ENCODE data around the gene ANGEL2. TPM values are rescaled to one million over a fixed set of nuclear protein-coding genes. Genes with fewer than 3 reads are reported as not detected.

The ANGEL2 gene
- total RNA-seq, 1 experiment from 2014 or later = 34.8 TPM

DNA sequence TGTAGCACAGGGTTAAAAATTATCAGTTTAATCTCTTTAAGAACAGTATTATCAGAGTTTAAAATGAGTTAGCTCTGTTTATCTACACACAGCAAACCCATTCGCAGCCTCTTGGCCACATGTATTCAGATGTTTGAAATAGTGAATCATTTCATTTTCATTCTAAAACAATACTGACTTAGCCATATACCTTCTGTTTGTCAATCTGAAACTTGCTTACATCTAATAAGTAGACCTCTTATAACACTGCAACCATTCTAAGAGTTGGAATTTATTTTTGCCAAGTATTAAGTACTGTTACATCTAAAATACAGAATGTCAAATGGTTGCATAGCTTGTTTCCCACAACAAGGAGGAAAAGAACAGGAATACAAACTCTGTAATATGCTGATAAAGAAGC, 25.4 kb downstream of the ANGEL2 start:
- H3K4me3 ChIP-seq (ENCODE audit: low read depth in 2 of 2, low read length in 2 of 2) = no peak overlapping the region
- in situ Hi-C loops (cut with HindIII; ENCODE audit: low pct_unique_long_range_greater_than_20kb, low sequenced_read_pairs) = no loop called here

DNA sequence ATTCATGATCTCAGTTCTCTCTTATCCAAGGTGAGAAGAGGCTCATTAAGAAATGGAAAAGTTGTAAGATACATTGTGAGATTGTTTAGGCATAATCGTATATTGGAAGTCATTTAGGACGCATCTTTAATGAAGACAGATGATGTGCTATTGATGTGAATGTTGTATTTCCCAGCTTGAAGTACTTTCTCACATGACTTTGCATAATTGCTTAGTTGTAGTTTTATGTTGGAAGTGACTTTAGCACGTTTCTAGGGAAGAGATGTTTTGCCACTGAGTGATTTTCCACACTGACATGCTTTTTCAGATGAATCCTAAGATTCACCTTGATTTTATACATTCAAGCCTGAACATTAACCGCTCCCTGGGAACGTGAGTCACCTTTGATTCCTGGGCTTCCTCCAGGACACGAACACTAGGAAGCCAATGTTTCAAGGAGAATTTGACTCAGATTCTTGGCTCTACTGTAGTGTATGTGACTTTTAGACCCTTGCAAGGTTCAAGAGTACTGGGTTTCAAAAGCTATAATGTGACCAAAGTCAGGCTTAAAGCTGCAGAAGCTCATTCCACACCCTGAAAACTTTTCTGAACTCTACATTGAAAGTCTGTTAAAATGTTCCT, 27.9 kb downstream of the ANGEL2 start:
- ATAC-seq (no peak), DNase-seq (ENCODE audit: low read depth, low spot score) (no peak)
- no peak for TF ChIP-seq POLR2AphosphoS5 (IDR thresholded peaks at IDR 0.05; ENCODE audit: low read depth, low read length)
- Histone ChIP-seq H3K9me3 (ENCODE audit: control insufficient read depth, insufficient read depth, low read depth, low read length) (no peaks in the 10 kb centered on the region), H3K27ac (ENCODE audit: low read length) (no peak overlapping the region), H3K36me3 (ENCODE audit: control insufficient read depth, insufficient read depth, low read length) (no peaks in the 10 kb centered on the region), H3K27me3 (ENCODE audit: control insufficient read depth, insufficient read depth, low read length) (no peaks in the 10 kb centered on the region; the same call in 1 of the 2 replicates), H3K4me3 (ENCODE audit: low read depth in 2 of 2, low read length in 2 of 2) (no peak overlapping the region), H3K4me1 (ENCODE audit: control insufficient read depth, insufficient read depth, low read length) (no peaks in the 10 kb centered on the region)
- ChIA-PET POLR2A (no interaction called here), CTCF (no interaction called here)
- in situ Hi-C loops (cut with HindIII; ENCODE audit: low pct_unique_long_range_greater_than_20kb, low sequenced_read_pairs) = no loop called here
- intact Hi-C loops (cut with micrococcal nuclease; ENCODE audit: unreplicated experiment) = no loop called here
- BruUV-seq (replicated peaks) = no TSS peak

More for the DNA sequence above, 25.4 kb downstream of the ANGEL2 start:
- TF ChIP-seq, protein P1, sequence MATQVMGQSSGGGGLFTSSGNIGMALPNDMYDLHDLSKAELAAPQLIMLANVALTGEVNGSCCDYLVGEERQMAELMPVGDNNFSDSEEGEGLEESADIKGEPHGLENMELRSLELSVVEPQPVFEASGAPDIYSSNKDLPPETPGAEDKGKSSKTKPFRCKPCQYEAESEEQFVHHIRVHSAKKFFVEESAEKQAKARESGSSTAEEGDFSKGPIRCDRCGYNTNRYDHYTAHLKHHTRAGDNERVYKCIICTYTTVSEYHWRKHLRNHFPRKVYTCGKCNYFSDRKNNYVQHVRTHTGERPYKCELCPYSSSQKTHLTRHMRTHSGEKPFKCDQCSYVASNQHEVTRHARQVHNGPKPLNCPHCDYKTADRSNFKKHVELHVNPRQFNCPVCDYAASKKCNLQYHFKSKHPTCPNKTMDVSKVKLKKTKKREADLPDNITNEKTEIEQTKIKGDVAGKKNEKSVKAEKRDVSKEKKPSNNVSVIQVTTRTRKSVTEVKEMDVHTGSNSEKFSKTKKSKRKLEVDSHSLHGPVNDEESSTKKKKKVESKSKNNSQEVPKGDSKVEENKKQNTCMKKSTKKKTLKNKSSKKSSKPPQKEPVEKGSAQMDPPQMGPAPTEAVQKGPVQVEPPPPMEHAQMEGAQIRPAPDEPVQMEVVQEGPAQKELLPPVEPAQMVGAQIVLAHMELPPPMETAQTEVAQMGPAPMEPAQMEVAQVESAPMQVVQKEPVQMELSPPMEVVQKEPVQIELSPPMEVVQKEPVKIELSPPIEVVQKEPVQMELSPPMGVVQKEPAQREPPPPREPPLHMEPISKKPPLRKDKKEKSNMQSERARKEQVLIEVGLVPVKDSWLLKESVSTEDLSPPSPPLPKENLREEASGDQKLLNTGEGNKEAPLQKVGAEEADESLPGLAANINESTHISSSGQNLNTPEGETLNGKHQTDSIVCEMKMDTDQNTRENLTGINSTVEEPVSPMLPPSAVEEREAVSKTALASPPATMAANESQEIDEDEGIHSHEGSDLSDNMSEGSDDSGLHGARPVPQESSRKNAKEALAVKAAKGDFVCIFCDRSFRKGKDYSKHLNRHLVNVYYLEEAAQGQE (IDR thresholded peaks at IDR 0.05; ENCODE audit: insufficient read depth in 1 of 2, low read depth in 2 of 2, low read length in 1 of 2) = no peak
- TF ChIP-seq, protein P2, sequence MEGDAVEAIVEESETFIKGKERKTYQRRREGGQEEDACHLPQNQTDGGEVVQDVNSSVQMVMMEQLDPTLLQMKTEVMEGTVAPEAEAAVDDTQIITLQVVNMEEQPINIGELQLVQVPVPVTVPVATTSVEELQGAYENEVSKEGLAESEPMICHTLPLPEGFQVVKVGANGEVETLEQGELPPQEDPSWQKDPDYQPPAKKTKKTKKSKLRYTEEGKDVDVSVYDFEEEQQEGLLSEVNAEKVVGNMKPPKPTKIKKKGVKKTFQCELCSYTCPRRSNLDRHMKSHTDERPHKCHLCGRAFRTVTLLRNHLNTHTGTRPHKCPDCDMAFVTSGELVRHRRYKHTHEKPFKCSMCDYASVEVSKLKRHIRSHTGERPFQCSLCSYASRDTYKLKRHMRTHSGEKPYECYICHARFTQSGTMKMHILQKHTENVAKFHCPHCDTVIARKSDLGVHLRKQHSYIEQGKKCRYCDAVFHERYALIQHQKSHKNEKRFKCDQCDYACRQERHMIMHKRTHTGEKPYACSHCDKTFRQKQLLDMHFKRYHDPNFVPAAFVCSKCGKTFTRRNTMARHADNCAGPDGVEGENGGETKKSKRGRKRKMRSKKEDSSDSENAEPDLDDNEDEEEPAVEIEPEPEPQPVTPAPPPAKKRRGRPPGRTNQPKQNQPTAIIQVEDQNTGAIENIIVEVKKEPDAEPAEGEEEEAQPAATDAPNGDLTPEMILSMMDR (IDR thresholded peaks at IDR 0.05) = no peak
- TF ChIP-seq POLR2AphosphoS5 (IDR thresholded peaks at IDR 0.05; ENCODE audit: low read depth, low read length) = no peak
- TF ChIP-seq TCF7L2 (IDR thresholded peaks at IDR 0.05; ENCODE audit: low read depth, low read length) = no peak
- no peak for TF ChIP-seq SIN3A (IDR thresholded peaks at IDR 0.05; ENCODE audit: borderline replicate concordance, insufficient read depth, low read depth, low read length)
- intact Hi-C loops (cut with micrococcal nuclease; ENCODE audit: unreplicated experiment) = loop anchor here (10.0 kb wide), 1 partner anchor 95 kb away; no protein-coding TSS in a partner anchor
- H3K27ac ChIP-seq (ENCODE audit: low read length) = no peak overlapping the region
- ATAC-seq (no peak), DNase-seq (ENCODE audit: low read depth, low spot score) (no peak)
- POLR2A ChIA-PET = interaction anchor here (0.6 kb wide), 1 partner anchor 1048 kb away, joined by 7 read pairs; no protein-coding TSS in a partner anchor
- H3K9me3 ChIP-seq (ENCODE audit: control insufficient read depth, insufficient read depth, low read depth, low read length) = no peaks in the 10 kb centered on the region
- H3K27me3 ChIP-seq (ENCODE audit: control insufficient read depth, insufficient read depth, low read length) = no peaks in the 10 kb centered on the region
- BruUV-seq (replicated peaks) = no TSS peak
- no peaks in the 10 kb centered on the region for H3K4me1 ChIP-seq (ENCODE audit: control insufficient read depth, insufficient read depth, low read length)
- H3K36me3 ChIP-seq (ENCODE audit: control insufficient read depth, insufficient read depth, low read length) = no peaks in the 10 kb centered on the region
- CTCF ChIA-PET = interaction anchor here (0.6 kb wide), 1 partner anchor 14 kb away, joined by 3 read pairs; no protein-coding TSS in a partner anchor

DNA sequence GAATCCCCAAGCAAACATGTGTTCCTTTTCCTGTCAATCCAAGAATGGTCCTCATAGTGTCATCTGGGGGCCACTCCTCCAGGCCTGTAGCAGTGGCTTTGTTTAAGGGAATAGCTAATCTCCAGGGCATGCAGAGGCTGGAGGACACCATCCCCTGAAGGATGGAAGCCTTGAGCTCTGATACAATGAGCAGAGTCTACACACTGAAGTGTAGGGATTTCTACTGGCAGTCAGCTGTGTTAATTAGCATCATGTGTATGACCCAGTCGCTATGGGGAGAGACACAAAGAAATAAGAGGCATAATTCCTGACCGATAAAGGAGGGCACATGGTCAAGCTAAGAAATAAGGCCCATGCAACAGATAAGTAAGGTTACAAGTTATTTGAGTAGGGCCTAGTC, 29.1 kb downstream of the ANGEL2 start:
- ChIA-PET CTCF (interaction anchor here (0.7 kb wide), 1 partner anchor 109 kb away, joined by 4 read pairs; no protein-coding TSS in a partner anchor), POLR2A (interaction anchor here (0.5 to 0.7 kb wide), 2 partner anchors 27 to 379 kb away, joined by 3 to 8 read pairs; no protein-coding TSS in a partner anchor)
- BruUV-seq (replicated peaks) = no TSS peak
- Histone ChIP-seq H3K36me3 (ENCODE audit: control insufficient read depth, insufficient read depth, low read length) (no peaks in the 10 kb centered on the region), H3K4me1 (ENCODE audit: control insufficient read depth, insufficient read depth, low read length) (no peaks in the 10 kb centered on the region), H3K27me3 (ENCODE audit: control insufficient read depth, insufficient read depth, low read length) (no peaks in the 10 kb centered on the region; the same call in 1 of the 2 replicates), H3K4me3 (ENCODE audit: low read depth in 2 of 2, low read length in 2 of 2) (no peak overlapping the region), H3K9me3 (ENCODE audit: control insufficient read depth, insufficient read depth, low read depth, low read length) (no peaks in the 10 kb centered on the region), H3K27ac (ENCODE audit: low read length) (no peak overlapping the region)
- no peak for DNase-seq (ENCODE audit: low read depth, low spot score)
- TF ChIP-seq, protein P2 (IDR thresholded peaks at IDR 0.05) = no peak
- TF ChIP-seq SIN3A (IDR thresholded peaks at IDR 0.05; ENCODE audit: borderline replicate concordance, insufficient read depth, low read depth, low read length) = no peak
- TF ChIP-seq TCF7L2 (IDR thresholded peaks at IDR 0.05; ENCODE audit: low read depth, low read length) = no peak
- TF ChIP-seq POLR2AphosphoS5 (IDR thresholded peaks at IDR 0.05; ENCODE audit: low read depth, low read length) = no peak
- TF ChIP-seq, protein P1 (IDR thresholded peaks at IDR 0.05; ENCODE audit: insufficient read depth in 1 of 2, low read depth in 2 of 2, low read length in 1 of 2) = no peak
- intact Hi-C loops (cut with micrococcal nuclease; ENCODE audit: unreplicated experiment) (no loop called here), in situ Hi-C loops (cut with HindIII; ENCODE audit: low pct_unique_long_range_greater_than_20kb, low sequenced_read_pairs) (no loop called here)
- no peak for ATAC-seq

Data from Panc1 (cell line).